GM12872 (cell line): ENCODE data around the gene PAFAH1B2.

Source experiments
- TF ChIP-seq, protein P1 (sequence below): IDR thresholded peaks from 3 replicates; pipeline ENCODE4 v1.5.1; 2011; ENCODE audit warnings: low read depth, mild to moderate bottlenecking, low read length, moderate library complexity; ENCODE audit not compliant: insufficient read depth

The PAFAH1B2 gene

GRCh38 chr11:117160826-117161225 lies 16.7 kb downstream of the PAFAH1B2 start:
- TF ChIP-seq, protein P1, sequence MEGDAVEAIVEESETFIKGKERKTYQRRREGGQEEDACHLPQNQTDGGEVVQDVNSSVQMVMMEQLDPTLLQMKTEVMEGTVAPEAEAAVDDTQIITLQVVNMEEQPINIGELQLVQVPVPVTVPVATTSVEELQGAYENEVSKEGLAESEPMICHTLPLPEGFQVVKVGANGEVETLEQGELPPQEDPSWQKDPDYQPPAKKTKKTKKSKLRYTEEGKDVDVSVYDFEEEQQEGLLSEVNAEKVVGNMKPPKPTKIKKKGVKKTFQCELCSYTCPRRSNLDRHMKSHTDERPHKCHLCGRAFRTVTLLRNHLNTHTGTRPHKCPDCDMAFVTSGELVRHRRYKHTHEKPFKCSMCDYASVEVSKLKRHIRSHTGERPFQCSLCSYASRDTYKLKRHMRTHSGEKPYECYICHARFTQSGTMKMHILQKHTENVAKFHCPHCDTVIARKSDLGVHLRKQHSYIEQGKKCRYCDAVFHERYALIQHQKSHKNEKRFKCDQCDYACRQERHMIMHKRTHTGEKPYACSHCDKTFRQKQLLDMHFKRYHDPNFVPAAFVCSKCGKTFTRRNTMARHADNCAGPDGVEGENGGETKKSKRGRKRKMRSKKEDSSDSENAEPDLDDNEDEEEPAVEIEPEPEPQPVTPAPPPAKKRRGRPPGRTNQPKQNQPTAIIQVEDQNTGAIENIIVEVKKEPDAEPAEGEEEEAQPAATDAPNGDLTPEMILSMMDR: no peak

DNA sequence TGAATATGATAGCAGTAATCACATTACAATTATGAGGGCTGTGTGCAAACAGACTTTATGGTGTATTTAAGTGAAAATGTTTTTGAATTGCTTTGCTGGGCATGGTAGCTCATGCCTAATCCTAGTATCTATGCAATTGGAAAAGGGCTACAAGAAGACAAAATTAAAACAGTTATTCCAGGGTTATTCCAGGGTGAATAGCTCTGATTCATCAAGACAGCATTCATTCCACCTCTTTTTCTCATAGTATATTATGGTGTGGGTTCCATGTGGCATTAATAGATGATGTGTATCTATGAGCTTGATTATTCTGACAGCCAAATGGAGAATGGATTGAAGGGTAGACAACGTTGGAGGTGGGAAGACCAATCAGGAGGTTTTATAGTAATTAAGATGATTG lies 22.4 kb downstream of the PAFAH1B2 start:
- TF ChIP-seq, protein P1: no peak

GRCh38 chr11:117169736-117170135 lies 25.6 kb downstream of the PAFAH1B2 start:
- TF ChIP-seq, protein P1: no peak

DNA sequence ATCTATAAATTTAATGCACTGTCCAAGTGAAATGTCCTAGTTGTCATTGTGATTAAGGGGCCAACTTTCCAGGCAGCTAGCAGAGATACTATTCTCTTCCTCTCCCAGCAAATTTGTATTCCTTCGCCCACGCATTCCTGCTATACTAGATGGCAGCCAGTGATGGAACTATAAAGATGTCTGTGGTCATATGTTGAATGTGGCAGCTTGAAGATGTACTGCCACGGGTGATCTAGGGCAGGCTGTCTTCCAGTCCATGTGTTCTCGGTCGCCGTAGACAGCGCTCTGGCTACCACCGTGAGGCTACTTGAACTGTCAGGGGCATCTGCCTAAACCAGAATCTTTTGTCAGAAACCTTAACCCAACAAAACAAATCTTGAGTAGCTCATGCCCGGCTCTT lies 26.1 kb downstream of the PAFAH1B2 start:
- TF ChIP-seq, protein P1: no peak

GRCh38 chr11:117171007-117171403 lies 26.9 kb downstream of the PAFAH1B2 start:
- TF ChIP-seq, protein P1: no peak

GRCh38 chr11:117171404-117172061 lies 27.4 kb downstream of the PAFAH1B2 start:
- TF ChIP-seq, protein P1: no peak

DNA sequence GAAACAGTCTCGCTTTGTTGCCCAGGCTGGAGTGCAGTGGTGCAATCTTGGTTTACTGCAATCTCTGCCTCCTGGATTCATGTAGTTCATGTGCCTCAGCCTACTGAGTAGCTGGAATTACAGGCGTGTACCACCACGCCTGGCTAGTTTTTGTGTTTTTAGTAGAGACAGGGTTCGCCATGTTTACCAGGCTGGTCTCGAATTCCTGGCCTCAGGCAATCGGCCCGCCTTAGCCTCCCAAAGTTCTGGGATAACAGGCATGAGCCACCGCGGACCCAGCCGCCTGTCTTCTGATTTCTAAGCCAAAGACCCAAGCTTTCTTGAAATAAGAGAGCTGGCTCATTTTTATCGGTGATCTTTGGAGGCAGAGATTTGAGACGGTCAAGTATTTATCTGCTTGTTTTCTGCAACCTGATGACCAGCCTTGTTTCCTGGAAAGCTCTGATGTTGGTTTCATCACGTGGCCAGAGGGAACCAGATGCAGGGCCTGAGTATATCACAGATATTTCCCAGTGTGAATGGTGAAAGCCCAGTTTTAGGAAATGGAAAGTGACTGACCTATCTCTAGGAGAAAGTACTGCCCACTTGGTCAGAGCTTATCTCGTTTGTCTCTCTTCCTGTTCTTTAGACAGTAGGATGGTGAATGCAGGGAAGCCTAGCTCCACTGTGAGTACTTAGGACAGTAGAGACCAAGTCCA lies 28.8 kb downstream of the PAFAH1B2 start:
- TF ChIP-seq, protein P1: no peak
